AG10803 (cell line): ENCODE results near the gene LRRC9.

Experiments used
- DNase-seq: peaks from one replicate; pipeline ENCODE4 v3.0.0; 2010; ENCODE audit warnings: low read depth
- H3K4me3 ChIP-seq: 2 replicates; pipeline ENCODE4 v1.5.1; 2011; ENCODE audit warnings: mild to moderate bottlenecking, low read length, control low read depth
- TF ChIP-seq, protein P1 (sequence below): conservative IDR thresholded peaks from 2 replicates; pipeline ENCODE4 v1.5.1; 2011; ENCODE audit warnings: mild to moderate bottlenecking, low read length, control low read depth, inconsistent platforms

The LRRC9 gene

DNA sequence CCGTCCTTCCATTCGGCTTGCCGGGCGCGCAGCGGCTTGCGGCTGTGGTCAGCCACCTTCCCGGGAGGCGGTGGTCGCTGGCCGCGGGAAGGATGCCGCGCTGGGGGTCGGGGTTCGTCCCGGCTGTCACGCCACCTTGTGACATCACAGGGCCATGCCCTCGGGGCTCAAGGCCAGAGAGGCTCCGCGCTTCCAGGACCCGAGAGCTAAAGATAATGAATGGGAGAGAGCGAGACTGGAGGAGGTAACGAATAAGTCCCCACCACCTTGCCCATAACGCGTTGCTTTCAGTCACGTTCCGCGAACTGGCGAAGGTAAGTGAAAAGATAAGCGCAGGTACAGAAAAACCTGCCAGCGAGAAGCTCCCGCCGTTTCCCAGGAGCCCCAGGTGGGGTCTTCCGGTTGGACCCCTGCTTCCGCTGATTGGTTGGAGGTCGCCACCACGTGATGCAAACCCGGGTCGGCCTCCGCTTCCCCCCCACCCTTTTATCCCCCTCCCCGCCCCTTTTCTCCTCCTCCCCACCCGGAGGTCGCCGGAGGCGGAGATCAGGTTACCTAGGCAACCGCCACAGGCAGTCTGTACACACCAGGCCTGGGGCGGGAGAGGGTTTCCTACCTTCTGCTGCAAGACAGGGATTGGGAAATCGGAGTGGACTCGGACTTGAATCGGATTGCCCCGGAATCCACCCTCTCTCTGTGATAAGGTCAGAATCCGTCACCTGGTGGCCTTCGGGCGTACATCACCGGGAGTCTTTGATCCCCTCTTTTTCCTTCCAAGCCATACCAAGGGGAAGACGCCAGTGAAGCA, at the start of gene LRRC9:
Gene LRRC9, plus strand, starts transcription at position 575 of the 808 bp plus-strand sequence.
- DNase-seq: no peak
- H3K4me3 ChIP-seq: peak within 1 kb of the TSS; percentile 40
- TF ChIP-seq, protein P1, sequence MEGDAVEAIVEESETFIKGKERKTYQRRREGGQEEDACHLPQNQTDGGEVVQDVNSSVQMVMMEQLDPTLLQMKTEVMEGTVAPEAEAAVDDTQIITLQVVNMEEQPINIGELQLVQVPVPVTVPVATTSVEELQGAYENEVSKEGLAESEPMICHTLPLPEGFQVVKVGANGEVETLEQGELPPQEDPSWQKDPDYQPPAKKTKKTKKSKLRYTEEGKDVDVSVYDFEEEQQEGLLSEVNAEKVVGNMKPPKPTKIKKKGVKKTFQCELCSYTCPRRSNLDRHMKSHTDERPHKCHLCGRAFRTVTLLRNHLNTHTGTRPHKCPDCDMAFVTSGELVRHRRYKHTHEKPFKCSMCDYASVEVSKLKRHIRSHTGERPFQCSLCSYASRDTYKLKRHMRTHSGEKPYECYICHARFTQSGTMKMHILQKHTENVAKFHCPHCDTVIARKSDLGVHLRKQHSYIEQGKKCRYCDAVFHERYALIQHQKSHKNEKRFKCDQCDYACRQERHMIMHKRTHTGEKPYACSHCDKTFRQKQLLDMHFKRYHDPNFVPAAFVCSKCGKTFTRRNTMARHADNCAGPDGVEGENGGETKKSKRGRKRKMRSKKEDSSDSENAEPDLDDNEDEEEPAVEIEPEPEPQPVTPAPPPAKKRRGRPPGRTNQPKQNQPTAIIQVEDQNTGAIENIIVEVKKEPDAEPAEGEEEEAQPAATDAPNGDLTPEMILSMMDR: no peak

DNA sequence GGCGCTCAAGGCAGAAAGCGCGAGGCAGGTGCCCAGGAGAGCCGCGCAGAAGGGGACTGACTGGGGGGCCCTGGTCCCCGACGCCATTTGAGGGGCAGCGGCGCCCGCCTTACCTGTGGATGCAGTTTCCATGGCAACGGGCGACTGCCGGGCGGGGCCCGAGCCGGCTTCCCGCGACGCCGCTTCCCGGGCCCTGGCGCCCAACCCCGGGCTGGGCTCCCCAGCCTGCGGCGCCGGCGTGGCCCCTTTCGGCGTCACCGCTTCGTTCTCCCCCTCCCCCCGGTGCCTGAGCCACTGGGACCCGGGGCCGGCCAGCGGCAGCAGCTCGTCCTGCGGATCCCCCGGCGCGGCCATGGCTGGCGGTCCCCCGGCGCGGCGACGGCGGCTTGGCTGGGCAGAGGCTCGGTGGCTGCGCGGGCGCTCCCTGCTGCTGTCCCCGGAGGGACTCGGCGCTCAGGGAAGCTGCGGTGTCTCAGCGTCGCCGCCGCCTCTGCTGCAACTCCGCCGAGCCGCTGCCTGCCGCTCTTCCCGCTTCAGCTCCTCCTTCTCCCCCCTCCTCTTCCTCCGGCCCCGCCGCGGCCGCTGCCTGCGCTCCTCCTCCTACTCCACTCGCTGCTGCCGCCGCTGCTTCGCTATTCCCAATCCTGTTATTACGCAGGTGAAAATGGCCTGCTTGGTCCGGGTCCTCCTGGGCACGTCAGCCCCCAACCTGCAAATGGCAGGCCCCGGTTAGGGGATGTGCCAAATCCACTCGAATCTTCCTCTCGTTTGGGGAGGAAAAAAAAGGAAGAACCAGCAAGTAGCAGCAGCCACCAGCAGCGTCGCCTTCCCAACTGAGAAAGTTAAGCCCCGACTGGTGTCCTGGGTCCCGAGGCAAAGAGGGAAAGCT, 49.4 kb upstream of the LRRC9 start, which contains the start of gene RTN1:
Gene RTN1, minus strand, starts transcription at position 500 of the 889 bp plus-strand sequence. Its CDS starts 146 bp downstream, at position 354.
- TF ChIP-seq, protein P1: no peak
- peak within 1 kb of the TSS; percentile 58 for H3K4me3 ChIP-seq
- DNase-seq: peak; percentile 37

DNA sequence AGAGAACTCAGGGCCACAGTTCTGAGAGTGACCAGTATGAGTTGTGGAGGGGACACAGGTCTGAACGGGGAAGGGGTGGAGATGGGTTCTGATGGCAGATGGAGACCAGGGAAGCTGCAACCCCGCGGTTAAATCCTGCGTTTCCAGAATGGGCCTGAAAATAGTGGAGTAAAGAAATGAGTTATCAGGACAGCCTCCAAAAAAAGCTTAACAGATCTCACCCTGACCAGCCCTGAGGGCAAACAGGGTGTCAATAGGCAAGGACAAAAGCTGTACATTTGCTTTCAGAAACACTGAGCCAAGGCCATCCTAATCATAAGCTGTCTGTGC, 48.8 kb upstream of the LRRC9 start:
- TF ChIP-seq, protein P1: no peak
- peak overlapping the region; percentile 58 for H3K4me3 ChIP-seq
- no peak for DNase-seq

DNA sequence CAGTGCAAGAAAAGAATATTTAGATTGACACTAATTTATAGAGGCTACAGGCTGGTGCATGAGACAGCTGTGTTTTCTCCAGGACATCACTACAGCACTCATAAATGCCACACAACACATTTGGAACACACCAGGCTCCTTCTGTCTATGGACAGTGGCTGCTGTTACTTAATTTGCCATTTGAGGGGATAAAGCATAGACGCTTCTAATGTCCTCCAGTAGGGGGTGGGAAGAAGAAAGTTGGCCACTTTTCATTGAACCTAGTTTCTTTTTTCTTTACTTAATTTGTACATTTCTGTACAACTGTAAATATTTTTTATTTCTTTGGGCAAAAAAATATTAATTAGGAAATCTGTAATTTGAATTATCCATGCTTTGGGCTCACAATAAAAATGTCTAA, 37.0 kb upstream of the LRRC9 start:
- TF ChIP-seq, protein P1: peak; percentile 33
- DNase-seq: no peak
- no peak overlapping the region for H3K4me3 ChIP-seq

DNA sequence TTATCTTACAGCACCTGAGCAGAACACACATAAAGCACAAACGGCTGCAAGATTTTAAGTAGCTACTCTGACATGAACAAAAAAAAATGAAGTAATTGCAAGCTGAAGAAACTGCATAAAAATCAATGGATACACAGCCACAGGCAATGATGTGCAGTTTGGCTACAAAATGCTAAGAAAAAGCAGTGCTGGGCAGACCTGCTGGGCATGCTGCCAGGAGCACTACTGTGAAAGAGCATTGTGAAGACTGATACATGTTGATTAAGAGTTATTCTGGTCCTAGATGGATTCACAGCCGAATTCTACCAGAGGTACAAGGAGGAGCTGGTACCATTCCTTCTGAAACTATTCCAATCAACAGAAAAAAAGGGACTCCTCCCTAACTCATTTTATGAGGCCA, 29.3 kb upstream of the LRRC9 start:
- no peak for DNase-seq
- TF ChIP-seq, protein P1: no peak
- H3K4me3 ChIP-seq: no peak overlapping the region

DNA sequence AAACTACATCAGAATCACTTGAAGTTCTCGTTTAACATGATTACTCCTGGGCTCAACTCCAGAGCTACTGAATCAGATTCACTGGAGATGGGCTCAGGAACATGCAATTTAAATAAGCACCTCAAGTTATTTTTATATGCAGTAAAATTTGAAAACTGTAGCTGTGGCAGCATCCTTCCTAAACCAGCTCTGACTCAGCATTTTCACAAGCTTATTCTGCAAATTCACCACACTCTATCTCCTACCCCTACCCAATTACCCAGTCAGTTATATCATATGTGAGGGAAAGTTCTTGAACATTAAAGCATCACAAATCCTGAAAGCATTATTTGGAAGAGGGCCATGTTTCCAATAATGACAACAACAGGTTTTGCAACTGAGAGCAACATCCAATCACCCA, 24.2 kb upstream of the LRRC9 start:
- DNase-seq: no peak
- H3K4me3 ChIP-seq: no peak overlapping the region
- TF ChIP-seq, protein P1: no peak
